HG03280 (cell line): Measurements from ENCODE around the gene PHC3.
"Not testable (repeated sequence)": the region's sequence is repeated elsewhere in the genome, so short reads cannot be mapped to it uniquely, and the experiment has no call there.

Experiments used
- ATAC-seq: cut with Tn5 transposase; IDR thresholded peaks from one replicate; pipeline ENCODE4 v1.9.1; 2021; ENCODE audit warnings: mild to moderate bottlenecking, moderate library complexity; ENCODE audit not compliant: unreplicated experiment

Gene PHC3

GRCh38 chr3:170195759-170196158, 14.2 kb upstream of the PHC3 start:
- not testable (repeated sequence) for ATAC-seq

DNA sequence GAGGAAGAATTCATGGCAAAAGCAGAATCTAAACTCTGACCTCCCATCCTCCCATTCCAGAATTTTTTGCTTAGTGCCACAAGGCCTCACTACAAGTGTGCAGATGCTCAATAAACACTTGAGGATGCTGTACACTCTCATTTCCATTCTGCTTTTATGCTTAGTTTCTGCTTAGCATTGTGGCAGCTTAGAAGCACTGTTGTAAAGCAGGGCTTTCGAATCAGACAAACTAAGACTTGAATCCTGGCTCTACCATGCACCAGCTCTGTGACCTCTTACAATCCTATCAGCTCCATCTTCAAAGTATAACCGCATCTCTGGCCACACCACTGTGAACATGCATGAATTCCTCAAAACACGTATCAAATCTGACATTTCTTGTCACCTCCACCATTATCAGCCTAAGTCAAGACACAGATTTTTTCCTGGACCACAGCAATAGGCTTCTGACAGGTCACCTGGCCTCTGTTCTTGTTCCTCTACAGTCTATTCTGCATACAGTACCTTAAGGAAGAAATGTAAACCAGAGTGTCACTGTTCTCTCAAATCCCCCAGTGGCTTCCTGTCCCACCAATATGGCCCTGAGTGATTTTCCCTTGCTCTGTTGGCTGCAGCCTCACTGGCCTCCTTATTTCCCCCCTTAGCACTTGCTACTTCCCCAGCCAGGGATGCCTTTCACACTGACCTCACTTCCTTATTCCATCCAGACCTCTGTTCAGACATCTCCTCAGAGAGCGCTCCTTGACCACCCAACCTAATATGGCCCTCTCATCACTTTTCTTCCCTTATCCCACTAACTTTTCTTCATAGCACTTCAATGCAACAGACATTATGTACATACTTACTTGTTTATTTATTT, 8.1 kb upstream of the PHC3 start:
- ATAC-seq = no peak

GRCh38 chr3:170180079-170180907, 1.2 kb downstream of the PHC3 start:
- ATAC-seq = peak; percentile 22

DNA sequence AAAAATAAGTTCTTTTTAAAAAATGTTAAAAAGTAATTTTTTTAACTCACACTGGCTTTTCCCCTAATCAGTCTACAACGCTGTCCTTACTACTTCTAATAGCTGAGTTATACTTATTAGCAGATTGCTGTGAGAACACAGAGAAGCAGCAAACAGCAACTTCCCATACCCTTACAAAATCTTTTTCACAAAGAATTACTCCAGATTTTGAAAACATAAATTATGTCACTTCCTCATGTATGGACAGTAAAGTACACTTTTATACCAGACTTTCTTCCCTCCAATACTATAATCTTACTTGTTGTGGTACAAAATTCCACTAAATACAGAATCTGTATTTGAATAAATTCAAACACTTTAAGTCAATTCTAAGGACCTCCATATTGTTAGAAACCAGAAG, 2.1 kb downstream of the PHC3 start:
- no peak for ATAC-seq

DNA sequence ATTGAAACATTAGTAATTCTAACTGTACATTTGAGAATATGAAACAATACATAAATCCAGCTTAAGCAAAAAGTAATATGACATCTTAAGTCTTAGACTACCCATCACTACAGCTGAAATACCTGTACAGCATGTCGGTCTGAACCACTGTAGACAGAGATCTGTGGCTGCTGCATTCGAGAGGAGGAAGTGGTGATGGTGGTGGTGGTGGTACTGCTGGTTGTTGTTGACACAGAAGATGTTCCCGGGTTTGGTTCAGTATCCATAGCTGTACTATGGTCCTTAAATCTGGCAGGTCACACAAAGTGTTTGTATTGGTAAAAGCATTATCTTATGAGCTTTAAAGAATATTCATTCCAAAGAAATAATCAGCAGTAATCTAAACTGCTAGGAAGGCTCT, 2.9 kb downstream of the PHC3 start:
- ATAC-seq = no peak

GRCh38 chr3:170171563-170171962, 10.0 kb downstream of the PHC3 start:
- peak; percentile 88 for ATAC-seq

DNA sequence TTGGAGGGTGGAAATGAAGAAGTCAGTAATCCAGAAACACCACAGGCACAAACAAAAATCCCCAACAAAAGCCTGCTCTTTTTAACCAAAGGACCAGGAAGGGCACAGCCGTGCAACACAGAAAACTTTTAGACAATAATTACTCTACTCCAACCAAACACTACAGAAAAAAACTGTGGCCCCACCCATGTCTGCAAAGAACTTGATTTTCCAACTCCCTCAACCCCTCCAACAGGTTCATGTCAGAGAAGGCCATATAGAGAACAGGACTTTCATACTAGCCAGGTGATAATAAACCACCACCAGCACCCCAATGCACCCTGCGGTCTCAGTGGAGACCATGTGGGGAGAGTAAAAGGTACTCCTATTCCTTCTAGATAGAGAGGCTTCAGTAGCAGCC, 16.8 kb downstream of the PHC3 start:
- no peak for ATAC-seq

DNA sequence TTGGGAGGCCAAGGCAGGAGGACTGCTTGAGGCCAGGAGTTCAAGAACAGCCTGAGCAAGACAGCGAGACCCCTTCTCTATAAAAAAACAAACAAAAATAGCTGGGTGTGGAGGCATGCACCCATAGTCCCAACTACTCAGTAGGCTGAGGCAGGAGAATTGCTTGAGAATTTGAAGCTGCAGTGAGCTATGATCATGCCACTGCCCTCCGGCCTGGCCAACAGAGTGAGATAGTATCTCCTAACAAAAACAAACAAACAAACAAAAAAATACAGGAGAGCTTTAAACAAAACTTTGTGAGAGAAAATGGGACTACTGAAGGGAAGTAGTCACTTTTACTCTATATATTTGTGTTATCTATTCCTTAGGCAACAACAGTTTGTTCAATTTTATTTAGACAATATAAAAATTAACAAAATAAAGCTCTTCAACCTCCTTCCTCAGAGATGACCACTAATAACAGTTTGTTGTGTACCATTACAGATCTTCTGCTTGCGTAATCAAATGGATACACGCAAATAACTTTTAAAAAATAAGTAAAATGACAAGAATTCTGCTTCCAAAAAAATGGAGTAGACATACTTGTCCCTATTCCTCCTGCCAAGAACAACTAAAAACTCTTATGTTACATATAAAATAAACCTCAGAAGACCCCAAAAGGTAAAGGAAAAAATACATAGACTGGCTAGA, 17.4 kb downstream of the PHC3 start:
- ATAC-seq = no peak

DNA sequence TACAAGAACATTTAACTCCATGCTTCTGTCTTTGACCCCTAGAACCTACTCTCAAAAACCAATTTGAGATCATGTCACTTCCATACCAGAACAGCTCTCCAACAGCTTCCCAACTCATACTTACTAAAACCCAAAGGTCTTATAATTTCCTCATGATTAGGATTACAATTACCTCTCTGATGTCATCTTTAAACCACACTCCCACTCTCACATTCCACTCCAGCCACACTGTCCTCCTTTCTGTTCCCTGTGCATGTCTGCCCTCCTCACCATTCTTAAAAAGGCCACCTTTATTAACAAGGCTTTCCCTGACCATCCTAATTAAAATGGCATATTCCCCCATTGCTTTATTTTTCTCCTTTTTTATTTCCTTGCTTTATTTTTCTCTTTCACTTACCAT, 18.9 kb downstream of the PHC3 start:
- ATAC-seq = no peak

DNA sequence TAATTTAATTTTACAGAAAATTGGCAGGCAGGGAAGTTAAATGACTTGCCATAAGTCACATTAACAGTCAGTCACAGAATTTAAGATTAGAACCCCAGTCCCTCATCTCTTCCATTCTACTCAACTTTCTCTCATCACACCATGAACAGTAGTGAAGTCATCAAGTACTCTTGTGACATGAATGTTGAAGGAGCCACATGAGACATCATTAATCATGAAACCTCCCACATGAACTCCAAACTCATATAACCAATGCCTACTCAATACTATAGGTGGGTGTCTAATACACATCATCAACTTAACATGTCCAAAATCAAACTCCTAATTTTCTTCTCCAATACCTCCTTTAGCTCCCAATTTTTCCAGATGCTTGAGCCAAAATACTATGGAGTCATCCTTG, 19.5 kb downstream of the PHC3 start:
- ATAC-seq = no peak

DNA sequence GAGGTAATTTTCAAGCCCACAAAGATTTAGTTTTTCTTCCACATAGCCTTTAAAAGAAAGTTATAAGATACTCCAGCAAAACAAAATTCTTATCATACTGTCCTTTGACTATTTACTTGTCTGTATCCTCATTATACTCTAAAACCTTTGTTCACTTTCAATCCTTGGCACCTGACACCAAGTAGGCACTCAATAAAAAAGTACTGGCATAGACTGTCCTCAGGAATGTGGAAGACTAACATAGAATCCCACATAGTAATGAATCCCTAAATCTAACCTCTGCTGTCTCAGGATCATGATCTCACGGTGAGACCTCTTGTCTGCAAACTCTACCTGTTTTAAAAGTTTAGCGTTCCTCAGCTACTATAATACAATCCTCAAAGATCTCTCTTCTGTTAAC, 21.6 kb downstream of the PHC3 start:
- no peak for ATAC-seq

DNA sequence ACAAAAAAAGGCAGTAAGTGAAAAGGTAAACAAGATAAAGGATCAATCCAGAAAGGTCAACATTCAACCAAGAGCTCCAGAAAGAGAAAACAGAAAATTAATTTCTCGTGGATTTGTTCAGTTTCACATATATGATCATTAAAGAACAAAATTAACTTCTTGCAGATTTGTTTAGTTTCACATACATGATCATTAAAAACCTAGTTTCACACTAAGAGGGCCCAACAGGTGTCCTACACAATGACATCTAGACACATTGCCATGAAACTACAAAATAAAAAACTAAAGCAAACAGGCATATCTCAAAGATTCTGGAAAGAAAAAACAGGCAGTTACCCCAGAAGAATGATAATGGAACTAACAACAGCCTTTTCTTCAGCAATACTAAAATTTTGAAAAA, 22.1 kb downstream of the PHC3 start:
- ATAC-seq = no peak

- ATAC-seq = no peak
These were observed 25.9 kb downstream of the PHC3 start for GRCh38 chr3:170155604-170156003.

DNA sequence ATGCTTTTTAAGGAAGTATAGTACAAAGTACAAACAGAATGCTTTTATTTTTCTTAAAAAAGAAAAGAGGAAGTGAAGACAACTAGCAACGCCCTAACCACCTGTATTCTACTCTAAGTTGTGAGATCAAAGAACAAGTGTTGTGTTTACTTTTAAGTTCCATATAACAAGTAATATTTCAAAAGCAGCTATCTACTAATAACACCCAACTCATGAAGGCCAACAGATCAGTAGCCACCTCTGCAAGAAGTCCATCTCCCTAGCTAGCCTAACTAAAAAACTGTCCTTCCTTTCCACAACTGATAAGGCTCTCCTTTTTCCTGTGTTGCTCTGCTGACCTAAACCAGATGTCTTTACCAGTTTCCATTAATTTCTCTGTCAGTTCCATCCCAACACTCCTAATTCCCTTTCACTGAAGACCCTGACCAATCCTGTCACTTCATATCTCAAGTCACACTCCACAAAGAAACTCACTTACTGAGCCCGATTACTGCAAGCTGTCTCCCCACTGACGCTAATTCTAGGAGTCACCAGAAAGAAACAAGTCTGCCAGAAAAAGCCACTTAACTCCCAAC, 26.9 kb downstream of the PHC3 start:
- ATAC-seq = peak; percentile 95

- ATAC-seq = peak; percentile 15
These were observed 27.4 kb downstream of the PHC3 start for GRCh38 chr3:170154084-170154483.

DNA sequence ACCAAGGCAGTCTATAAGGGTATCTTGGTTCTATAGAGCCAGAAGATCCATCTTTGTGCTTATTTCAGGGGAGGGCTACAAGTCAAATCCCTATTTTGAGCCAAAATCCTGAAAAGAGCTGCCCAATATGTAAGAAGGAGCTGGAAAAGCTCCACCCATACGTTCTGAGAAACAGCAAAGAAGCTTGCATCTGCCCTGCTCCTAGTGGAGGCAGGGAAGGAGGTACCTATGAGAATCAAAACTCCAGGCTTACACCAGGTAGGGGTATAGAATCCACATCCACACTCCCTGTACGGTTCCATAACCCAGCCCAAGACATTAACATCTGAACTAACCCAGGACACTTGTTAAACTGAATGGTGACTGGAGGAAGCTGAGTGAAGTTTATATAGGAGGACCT, 30.0 kb downstream of the PHC3 start:
- ATAC-seq = no peak

DNA sequence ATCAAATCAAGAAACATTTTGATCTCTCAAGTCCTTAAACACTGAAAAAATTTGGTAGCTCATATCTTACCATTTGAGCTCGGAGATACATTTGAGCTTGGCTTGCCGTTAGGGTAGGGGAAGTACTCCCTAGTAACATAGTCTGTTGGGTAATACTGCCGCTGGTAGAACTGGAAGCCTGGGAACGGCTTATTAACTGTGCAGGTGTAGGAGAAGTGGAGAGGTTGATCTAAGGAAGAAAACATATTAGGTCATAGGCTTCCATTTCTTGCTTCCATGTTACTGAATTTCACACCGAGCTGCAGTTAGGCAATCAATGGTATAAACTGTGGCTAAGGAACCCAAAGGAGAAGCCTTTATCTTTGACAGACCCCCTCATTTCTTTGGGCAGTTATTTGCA, 32.5 kb downstream of the PHC3 start:
- no peak for ATAC-seq

DNA sequence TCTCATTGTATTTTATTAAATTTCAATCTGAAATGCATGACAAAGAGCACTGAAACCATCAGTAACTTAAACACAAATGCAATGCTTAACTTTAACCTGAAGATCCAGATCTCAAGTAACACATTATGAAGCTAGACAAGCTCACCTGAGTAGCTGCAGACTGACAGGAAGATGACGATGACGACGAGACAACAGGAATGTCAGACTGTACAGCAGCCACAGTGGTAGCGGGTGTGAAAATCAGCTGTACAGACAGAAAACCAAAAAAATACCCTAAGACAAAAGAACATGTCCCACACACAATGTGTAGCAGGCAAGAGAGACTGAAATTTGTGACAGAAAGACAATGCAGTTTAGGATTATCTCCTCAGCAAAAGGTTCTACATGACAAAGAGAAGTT, 36.3 kb downstream of the PHC3 start:
- no peak for ATAC-seq

DNA sequence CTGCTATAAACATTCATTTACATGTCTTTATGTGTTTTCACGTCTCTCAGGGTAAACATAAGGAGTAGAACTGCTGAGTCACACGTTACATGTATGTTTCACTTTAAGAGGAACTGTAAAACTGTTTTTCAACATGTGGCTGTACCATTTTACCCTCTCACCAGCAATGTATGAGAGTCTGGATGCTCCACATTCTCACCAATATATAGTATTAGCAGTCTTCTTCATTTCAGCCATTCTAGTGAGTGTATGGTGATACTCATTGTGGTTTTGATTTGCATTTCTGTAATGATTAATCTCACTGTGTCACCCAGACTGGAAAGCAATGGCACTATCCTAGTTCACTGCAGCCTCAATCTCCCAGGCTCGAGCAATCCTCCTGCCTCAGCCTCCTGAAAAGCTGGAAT, 37.1 kb downstream of the PHC3 start:
- peak; percentile 84 for ATAC-seq

DNA sequence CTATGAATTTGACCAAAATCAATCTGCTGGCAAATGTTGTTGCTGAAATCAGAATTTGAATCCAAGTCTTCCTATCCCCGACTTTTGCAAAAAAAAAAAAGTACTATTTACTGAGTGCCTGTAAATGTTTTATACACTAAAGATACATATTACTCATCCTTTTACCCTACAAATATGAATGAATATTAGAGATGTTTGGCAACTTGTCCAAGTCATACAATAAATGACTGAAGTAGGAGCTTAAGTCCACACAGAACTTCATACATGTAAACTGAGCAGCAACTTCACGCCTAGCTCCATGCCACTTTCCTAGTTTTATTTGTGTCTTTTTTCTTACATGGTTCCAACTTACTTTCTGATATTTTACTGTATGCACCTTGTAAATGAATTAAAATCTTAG, 39.2 kb downstream of the PHC3 start:
- ATAC-seq = no peak

GRCh38 chr3:170137986-170138385, 43.5 kb downstream of the PHC3 start:
- no peak for ATAC-seq
